GM18507 (cell line): ENCODE data around the gene ZNF821.
"Not testable (repeated sequence)": the region's sequence is repeated elsewhere in the genome, so short reads cannot be mapped to it uniquely, and the experiment has no call there.

Source experiments
- DNase-seq: peaks from one replicate; pipeline ENCODE4 v3.0.0; 2011; ENCODE audit warnings: low read depth; ENCODE audit not compliant: insufficient read length; ENCODE audit errors: extremely low spot score
- FAIRE-seq: peaks from 2 replicates; lab custom pipeline; 2011; peaks lifted over from hg19 to GRCh38; lab: Jason Lieb, UNC

The ZNF821 gene

DNA sequence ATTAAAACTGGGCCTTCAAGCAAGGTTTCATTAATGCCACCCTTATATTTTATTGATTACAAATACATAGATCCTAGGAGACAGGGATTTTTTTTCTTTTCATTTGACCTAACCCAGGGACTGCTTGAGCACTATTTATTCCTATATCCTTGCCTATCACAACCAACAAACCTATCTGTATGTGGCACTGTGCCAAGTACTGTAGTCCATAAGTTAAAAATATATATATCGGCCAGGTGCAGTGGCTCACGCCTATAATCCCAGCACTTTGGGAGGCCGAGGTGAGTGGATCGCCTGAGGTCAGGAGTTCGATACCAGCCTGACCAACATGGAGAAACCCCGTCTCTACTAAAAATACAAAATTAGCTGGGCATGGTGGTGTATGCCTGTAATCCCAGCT is 16.8 kb downstream of the ZNF821 start:
- FAIRE-seq, DNase-seq: not testable (repeated sequence)

DNA sequence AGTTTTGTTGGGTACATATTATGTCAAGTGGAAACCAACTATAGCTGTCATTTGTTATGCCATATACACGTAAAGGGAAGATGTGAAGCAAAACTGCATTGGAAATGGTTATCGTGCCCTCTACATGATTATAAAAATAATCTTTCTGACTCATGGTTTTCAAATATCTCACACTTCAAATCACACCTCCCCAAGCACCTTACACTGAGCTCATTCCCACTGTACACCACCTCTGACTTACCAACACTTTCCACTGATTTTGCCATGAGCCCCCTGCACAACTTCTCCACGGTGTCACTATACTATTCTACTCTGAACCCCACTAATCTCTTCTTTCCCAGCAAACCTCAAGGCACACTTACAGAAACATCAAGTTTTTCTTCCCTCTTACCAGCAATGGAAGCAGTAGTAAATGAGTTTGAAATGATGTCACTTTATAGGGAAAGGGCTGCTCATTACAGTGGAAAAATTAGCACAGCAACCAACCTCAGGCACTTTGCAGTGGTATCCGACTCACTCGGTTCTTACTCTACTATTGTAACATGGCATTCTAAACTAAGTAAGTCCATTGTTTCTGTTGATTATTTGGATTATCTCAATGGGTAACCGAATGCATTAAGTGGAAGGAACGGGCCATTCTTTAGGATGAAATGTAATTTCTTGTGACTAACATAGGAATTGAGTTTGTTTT is 18.7 kb downstream of the ZNF821 start:
- DNase-seq (no peak), FAIRE-seq (no peak)

DNA sequence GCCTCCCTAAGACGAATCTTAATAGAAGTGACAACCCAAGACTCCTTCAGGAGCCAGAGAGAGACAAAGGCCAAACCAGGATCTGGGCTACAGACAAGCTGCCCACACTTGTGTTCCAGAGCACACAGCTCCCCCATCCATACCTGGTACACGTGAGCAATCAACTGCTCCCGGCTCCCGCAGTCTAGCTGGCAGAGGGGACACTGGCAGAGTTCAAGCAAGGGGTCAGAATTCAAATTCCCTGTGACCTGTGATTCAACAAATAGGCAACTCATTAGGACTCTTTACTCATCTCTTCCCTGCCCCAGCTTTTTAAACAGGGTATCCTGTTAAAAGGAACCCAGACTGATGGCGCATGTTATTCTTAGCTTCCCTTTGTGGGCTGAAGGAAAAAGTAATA is 20.0 kb downstream of the ZNF821 start:
- no peak for DNase-seq

DNA sequence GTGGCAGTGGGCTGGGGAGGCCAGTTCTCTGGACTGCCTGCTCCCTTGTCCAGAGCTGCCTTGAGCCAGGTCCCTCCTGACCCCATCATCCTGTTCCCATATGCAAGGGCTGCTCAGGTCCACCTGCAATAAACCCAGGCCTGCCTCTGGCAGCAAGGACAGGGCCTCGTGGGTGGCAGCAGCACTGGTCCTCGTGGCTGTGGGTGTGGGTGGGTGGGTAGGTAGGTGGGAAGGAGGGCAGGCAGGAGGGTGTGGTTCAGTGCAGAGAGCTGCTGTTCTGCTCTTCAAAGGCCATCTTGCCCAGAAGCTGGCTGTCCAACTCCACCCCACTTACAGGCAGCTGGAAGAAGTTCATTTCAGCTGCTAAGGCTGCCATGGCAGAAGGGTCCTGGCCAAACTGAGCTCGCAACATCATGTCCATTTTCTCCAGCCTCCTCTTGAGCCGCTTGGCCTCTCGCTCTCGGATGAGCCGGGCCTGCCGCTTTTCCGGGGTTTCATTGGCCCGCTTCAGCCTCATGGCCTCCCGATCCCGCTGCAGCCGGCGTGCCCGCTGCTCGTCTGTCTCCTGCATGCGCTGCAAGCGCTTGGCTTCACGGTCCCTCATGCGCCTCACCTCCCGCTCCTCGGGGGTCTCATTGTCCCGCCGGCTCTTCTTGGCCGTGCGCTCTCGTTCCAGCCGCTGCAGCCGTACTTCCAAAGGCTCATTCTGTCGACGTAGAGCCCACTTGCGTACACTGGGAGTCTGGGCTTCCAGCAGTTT is 24.0 kb downstream of the ZNF821 start:
- DNase-seq: no peak

More for the DNA sequence above, 20.0 kb downstream of the ZNF821 start:
- no peak for FAIRE-seq

DNA sequence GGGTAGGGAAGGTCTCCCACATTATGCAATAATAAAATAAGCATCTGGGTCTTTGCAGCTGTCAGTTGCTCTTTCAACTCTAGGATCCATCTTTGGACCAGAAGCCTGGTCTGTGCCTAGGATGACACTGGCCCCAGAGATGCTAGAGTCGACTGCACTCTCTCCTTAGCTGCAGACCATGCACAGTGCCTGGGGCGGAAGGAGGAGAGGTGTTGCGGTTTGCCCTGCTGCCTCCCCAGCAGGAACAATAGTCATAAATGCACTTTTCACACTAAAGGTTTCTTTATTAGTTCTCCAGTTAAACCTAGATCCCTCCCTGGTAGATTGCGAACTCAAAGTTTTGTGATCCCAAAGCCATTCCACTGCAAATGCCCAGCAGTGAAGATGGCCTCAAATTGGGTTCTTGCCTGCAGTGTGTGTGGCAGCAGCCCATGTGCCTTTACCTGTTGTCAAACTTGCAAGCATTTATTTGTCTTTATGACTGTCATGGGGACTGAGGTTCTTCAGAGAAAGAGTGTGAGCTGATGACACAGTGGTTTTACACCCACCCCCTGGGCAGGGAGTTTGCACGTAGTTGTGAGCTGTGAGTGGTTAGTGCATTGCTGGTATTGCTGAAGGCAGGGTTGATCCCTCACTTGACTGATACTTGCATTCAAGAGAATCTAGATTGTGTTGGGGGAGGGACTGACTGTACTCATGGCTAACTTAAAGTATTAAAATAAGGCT is 27.9 kb downstream of the ZNF821 start:
- FAIRE-seq: no peak
- DNase-seq: no peak

More for the DNA sequence above, 24.0 kb downstream of the ZNF821 start:
- FAIRE-seq: no peak

DNA sequence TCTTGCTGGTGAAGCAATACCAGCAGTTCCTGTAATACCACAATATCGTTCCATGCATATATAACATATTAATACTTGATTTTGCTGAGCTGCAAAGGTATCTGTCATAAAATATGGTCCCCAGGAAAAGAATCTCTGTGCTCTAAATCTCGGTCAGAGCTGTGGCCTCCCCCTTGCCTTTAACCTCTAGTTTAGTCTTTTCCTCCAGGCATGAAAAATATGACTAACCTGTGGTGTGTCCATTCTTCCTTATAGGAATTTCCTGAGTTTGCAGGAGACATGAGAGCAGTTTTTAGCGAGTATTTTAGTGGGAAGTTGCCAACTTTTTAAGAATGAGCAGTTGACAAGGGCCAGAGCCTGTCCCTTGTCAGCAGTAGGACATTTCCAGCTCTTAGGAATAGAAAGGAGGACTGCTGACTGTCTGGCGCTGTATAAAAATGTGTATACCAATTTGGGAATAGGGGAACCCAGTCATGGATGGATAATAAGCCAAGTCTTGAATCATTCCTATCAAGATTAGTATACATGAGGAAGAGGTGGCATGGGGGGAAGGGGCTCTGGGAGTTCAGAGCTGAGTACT is 29.5 kb downstream of the ZNF821 start:
- no peak for FAIRE-seq

DNA sequence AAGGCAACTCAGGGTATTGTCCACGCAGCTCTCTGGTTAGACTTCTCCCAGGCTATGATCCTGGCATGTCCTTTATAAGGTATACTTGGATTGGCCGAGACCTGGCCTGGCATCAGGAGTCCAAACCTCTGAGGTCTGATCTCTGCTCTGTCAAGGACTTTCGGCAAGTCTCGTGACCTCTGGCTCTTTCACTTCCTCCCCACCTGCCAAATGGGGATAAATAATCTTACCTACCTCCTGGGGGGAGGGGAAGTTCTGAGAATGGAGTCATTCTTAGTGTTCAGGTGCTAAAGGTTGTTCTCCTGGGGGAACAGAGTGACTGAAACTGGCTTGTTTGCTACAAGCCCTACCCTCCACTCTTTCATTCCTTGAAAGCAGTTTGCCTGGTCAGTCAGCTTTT is 30.6 kb downstream of the ZNF821 start:
- DNase-seq (peak; percentile 38), FAIRE-seq (peak; percentile 84)

More for the DNA sequence above, 29.5 kb downstream of the ZNF821 start:
- no peak for DNase-seq

DNA sequence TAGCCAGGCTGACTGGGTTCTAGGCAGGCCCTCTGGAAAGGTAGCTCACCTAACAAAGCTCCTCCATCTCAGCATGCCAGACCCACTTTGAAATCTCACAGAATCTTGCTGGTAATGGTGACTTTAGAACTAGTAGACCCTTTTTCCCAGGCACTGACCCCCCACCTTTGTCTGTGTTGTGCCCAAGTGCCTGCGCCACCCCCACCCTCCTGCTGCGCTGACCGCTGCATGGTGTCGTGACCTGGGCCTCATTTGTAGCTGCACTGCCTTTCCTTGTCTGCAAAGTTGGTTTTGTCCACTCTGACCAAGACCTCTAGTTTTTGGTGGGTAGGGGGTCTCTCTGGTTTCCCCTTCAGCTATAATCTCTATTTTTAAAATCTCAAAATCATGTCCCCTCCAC is 31.4 kb downstream of the ZNF821 start:
- FAIRE-seq: no peak
- DNase-seq: no peak

DNA sequence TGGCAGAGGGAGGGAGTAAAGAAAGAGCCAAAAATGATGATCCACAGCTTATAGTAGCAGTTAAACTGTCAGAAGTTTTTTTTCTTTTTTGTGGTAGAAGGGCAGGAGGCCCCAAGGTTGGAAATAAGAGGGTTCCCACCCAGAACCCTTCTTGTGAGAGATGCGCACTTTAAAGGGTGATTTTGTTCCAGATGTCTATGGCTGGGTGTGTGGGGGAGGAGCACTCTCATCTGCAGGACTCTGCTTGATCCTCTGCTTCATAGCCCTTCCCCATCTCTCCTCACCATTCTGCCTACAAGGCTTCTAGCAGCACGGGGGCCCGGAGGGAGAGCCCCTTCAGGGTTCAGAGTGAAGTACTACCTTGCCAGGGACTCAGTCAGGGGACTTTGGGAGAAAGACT is 31.8 kb downstream of the ZNF821 start:
- no peak for FAIRE-seq
- DNase-seq: no peak

DNA sequence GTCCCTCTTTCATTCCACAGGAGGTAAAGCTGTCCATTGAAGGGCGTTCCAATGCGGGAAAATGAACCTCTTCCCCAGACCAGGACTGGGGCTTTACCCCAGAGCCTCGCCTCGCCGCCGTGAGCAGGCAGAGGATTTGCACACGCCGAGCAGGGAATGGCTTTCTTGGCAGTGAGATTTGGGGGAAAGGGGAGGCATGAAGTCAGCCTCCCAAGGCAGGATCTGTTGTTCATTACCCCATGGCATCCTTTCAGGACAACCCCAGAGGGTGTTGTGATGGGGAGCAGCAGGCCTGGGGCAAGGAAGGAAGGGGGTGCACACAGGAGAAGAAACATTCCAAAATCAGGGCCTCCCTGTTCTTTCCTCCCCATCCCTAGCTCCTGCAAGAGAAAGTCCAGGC is 32.2 kb downstream of the ZNF821 start:
- FAIRE-seq: no peak
- no peak for DNase-seq

DNA sequence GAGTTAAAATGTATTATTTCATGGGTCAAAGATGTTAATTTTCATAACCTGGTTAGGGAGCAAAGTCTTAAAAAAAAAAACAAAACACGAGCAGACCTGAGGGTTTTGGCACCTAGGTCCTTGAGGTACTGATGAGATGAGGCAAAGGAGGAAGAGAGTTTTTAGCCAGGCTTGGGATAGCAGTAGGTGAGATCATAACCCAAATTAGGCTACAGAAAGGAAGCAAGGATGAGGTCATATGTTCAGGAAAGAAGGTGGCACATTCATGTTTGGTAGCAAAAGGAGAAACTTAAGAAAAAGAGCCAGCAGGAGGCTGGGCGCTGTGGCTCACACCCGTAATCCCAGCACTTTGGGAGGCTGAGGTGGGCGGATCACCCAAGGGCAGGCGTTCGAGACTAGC is 35.4 kb downstream of the ZNF821 start:
- FAIRE-seq: no peak
- no peak for DNase-seq

DNA sequence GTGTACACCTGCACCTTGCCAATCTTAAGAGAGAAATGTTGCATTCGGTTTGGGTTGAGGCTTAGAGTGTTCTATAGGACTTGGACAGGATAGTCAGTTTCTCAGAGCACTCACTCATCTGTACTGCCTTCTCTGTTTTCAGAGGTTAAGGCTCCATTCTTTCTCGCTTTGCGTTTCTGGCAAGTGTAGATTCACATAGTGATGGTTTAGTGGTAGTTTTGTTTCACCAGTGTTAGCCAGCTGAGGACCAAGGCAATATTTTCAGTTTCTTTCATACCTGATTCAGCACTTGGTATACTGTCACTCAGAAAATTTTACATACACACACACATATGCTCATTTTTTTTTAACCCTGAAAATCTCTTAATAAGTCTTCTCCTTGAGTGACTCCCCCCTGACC is 36.9 kb downstream of the ZNF821 start:
- no peak for FAIRE-seq
- DNase-seq: no peak

DNA sequence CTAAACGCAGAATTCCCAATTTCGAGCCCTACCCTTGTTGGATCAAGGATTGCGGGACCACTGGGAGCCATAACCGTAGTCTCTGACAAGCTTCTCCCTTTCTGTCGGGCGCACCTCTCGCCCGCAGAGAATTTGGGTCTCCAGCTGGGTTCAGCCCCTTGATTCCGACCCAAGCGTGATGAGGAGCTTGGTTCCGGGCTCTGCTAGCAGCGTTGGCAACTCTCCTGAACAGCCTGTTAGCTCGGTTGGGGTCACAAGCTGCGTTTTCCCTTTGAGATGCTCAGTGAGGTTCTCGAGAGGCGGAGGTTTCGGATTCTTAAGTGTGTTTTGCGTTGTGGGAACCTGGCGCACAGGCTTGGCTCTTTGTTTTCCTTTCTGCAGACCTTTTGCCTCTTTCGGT is 37.6 kb downstream of the ZNF821 start:
- no peak for FAIRE-seq
- no peak for DNase-seq

DNA sequence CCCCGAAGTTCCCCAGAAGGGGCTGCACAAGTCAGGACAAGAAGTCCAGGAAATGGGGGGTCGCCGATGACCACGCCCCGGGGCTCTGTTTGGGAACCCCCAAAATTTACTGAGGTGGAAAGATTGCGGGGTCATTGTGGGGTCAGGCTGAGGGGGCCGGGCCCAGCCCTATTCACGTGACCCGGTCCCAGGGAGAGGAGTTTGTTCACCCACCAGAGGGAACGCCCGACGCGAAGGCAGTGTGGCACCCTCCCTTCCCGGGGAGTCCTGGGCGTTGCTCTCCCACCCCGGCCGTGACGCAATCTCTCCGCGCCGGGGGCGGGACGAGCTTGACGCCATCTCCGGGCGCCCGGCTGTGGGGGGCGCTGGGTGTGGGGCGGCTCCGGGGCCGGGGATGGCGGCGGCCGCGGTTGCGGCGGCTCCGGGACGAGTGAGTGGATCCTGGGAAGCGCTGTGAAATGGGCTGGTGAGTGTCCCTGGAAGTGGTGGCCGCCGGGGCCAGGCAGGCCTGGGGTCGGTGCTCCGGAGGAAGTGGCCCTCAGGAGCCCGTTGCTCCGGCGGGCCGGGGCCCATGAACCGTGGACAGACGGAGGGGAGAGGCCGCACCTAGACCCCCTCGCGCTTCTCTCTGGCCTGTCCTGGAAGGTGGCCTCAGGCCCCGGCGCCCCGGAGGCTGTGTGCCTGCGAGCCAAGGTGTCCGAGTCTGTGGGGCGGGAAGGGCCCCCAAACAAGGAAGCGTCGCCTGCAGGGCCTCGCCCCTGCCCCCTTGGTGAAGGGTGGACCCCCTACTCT is 38.1 kb downstream of the ZNF821 start, which contains the start of gene ATXN1L:
Gene ATXN1L (plus strand): TSS at position 338 of the 792 bp plus-strand sequence. CDS start 3,765 bp downstream, outside the sequence.
- FAIRE-seq (peak; percentile 94), DNase-seq (peak; percentile 92)

DNA sequence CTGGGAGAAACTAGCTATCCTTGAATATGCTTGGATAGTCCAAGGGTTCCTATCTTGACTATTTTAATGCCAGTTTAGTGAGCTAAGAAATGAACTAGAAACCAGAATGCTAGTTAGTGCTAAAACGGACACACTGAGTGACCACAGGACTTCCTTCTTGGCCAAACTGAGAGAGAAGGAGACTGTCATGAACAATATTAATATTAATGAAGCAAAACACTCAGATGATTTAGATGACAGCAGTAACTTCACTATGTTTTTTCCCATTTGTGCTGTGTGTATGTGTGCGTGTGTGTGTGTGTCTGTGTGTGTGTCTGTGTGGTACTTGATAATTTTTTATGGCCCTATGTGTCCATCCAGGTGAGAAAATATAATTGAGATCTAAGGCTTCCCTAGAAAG is 40.4 kb downstream of the ZNF821 start:
- FAIRE-seq: peak; percentile 82
- no peak for DNase-seq

DNA sequence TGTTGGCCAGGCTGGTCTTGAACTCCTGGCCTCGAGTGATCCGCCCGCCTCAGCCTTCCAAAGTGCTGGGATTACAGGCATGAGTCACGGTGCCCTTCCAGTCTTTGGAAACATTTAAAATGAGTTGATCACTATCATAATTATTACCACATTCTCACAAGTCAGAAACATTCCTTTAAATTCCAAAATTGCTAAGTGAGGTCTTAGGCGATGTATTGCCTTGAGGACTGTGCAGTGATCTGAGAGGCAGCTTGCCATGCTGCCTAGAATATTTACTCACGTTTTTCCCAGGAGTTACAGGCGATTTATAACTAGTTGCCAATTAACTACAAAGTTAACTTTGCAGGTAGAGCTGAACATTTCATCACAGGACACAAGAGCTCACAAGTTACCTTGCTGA is 43.9 kb downstream of the ZNF821 start:
- DNase-seq: no peak
- FAIRE-seq: no peak

DNA sequence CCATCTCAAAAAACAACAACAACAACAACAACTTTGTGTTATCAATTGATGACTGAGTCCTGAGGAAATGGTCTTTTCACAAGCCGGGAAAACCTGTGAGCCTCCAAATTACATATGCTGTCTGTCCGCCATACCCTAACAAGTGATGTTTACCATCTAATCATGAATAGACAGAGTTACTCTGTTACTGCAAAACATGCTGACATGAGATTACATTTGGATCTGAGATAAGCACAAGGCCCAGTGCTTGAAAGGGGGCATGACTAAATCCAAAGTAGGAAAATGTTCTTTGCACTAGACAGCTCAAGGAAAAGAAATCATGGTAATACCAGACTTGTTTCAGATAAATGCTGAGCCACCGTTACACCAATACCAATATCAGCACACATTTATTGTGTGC is 46.8 kb downstream of the ZNF821 start:
- FAIRE-seq (no peak), DNase-seq (no peak)

DNA sequence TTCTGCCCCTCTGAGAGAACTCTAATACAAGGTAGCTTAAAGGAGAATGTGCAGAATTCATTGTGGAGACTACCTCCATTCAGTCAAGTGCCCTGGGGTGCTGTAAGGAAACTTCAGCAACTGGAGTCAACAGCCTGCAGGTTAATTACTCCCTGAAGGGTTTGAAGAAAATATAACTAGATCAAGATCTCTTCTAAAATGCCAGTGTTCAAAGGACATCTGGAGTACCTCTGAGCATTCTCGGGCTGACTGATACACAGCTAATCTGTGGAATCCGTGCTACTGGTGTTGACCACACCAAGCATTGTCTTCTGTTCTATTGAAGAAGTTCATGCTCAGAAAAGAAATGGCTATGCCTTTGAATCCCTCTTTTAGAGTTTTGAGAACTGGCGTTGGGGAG is 49.7 kb downstream of the ZNF821 start:
- no peak for DNase-seq
- no peak for FAIRE-seq

DNA sequence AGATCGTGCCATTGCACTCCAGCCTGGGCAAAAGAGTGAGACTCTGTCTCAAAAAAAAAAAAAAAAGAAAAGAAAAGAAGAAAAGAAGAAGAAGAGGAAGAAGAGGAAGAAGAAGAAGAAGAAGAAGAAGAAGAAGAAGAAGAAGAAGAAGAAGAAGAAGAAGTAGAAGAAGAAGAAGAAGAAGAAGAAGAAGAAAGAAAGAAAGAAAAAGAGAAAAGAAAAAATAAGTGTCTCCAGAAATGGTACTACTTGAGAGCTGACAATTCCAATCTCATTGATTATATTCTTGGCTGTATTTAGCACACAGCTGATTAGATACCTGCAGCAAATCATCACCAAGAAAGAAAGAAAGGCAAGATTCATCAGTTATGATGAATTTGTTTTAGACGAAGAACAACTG is 51.9 kb downstream of the ZNF821 start:
- not testable (repeated sequence) for FAIRE-seq, DNase-seq
